CD4-positive, alpha-beta T cell treated with Interferon alpha-2 for 1 hour (primary cell): ENCODE results near the gene PML.
"Not testable (repeated sequence)": the region's sequence is repeated elsewhere in the genome, so short reads cannot be mapped to it uniquely, and the experiment has no call there.

ENCODE experiments used
- DNase-seq, 2 donors: peaks; one replicate each; pipeline ENCODE4 v3.0.0-alpha.2; 2020 to 2022

Gene PML

GRCh38 chr15:74042603-74043424, 48.3 kb downstream of the PML start:
- DNase-seq, result no peak

- no peak for DNase-seq
These were observed 49.1 kb downstream of the PML start for GRCh38 chr15:74043425-74044266.

- DNase-seq, result no peak
These were observed 50.0 kb downstream of the PML start for GRCh38 chr15:74044267-74045110.

GRCh38 chr15:74045184-74045583, 50.7 kb downstream of the PML start:
- no peak for DNase-seq

GRCh38 chr15:74045636-74046274, 51.2 kb downstream of the PML start:
- DNase-seq, result no peak

- no peak for DNase-seq
These were observed 51.8 kb downstream of the PML start for GRCh38 chr15:74046275-74046674.

- no peak for DNase-seq
These were observed 55.6 kb downstream of the PML start for GRCh38 chr15:74050127-74050526.

GRCh38 chr15:74050556-74051234, 56.2 kb downstream of the PML start:
- DNase-seq, result no peak

GRCh38 chr15:74052271-74053260, 58.0 kb downstream of the PML start:
- DNase-seq, result not testable (repeated sequence)

- DNase-seq, result no peak
These were observed 59.0 kb downstream of the PML start for GRCh38 chr15:74053517-74053916.

GRCh38 chr15:74053941-74054529, 59.5 kb downstream of the PML start:
- DNase-seq, result peak; percentile 62 to 72

- no peak for DNase-seq
These were observed 61.3 kb downstream of the PML start for GRCh38 chr15:74055804-74056203.

GRCh38 chr15:74056330-74056729, 61.8 kb downstream of the PML start:
- not testable (repeated sequence) for DNase-seq

GRCh38 chr15:74059050-74059833, 64.7 kb downstream of the PML start:
- not testable (repeated sequence) for DNase-seq

GRCh38 chr15:74060251-74060650, 65.7 kb downstream of the PML start:
- no peak for DNase-seq

- DNase-seq, result no peak
These were observed 67.7 kb downstream of the PML start for GRCh38 chr15:74062236-74062635.

GRCh38 chr15:74062671-74063070, 68.2 kb downstream of the PML start:
- no peak for DNase-seq

GRCh38 chr15:74063425-74064146, 69.1 kb downstream of the PML start:
- not testable (repeated sequence) for DNase-seq

- DNase-seq, result not testable (repeated sequence)
These were observed 69.7 kb downstream of the PML start for GRCh38 chr15:74064183-74064582.
